HepG2 (cell line): ENCODE results near the gene GPT2. TPM values are rescaled to one million over a fixed set of nuclear protein-coding genes. Genes with fewer than 3 reads are reported as not detected.

ENCODE experiments used
- ATF1 ChIP-seq: IDR thresholded peaks from 2 replicates; pipeline ENCODE4 v1.6.1; 2016; ENCODE audit warnings: mild to moderate bottlenecking, control low read depth
- CENPX ChIP-seq: sonication (generic); formaldehyde crosslinking; IDR thresholded peaks from 2 replicates; pipeline ENCODE4 v1.9.0; 2021; ENCODE audit warnings: mild to moderate bottlenecking, missing genetic modification reagents, moderate library complexity
- DBP ChIP-seq: sonication (generic); formaldehyde crosslinking; IDR thresholded peaks from 2 replicates; pipeline ENCODE4 v1.4.0; 2020; ENCODE audit warnings: missing genetic modification reagents; ENCODE audit errors: not compliant biosample characterization
- GABPB1 ChIP-seq: IDR thresholded peaks from 2 replicates; pipeline ENCODE4 v1.6.1; 2016; ENCODE audit warnings: mild to moderate bottlenecking, missing genetic modification reagents, moderate library complexity, missing compliant biosample characterization
- NFATC3 ChIP-seq: sonication (generic); formaldehyde crosslinking; IDR thresholded peaks from 2 replicates; pipeline ENCODE4 v1.5.1; 2020; ENCODE audit warnings: mild to moderate bottlenecking, missing genetic modification reagents
- NFE2 ChIP-seq: sonication (generic); formaldehyde crosslinking; IDR thresholded peaks from 2 replicates; pipeline ENCODE4 v1.4.0; 2020; ENCODE audit warnings: missing genetic modification reagents
- NFYC ChIP-seq: IDR thresholded peaks from 2 replicates; pipeline ENCODE4 v1.6.1; 2016; ENCODE audit warnings: missing genetic modification reagents, missing compliant biosample characterization
- NKX3-1 ChIP-seq: sonication (generic); formaldehyde crosslinking; IDR thresholded peaks from 2 replicates; pipeline ENCODE4 v1.5.0; 2020; ENCODE audit warnings: missing genetic modification reagents
- RXRA ChIP-seq: sonication (generic); formaldehyde crosslinking; IDR thresholded peaks from 2 replicates; pipeline ENCODE4 v1.5.1; 2020; ENCODE audit warnings: missing genetic modification reagents
- SATB2 ChIP-seq: sonication (generic); formaldehyde crosslinking; IDR thresholded peaks from 2 replicates; pipeline ENCODE4 v1.5.0; 2020; ENCODE audit warnings: missing genetic modification reagents
- ZNF232 ChIP-seq: sonication (generic); formaldehyde crosslinking; IDR thresholded peaks from 2 replicates; pipeline ENCODE4 v1.4.0; 2020; ENCODE audit warnings: missing genetic modification reagents, borderline replicate concordance
- ZNF280D ChIP-seq: sonication (generic); formaldehyde crosslinking; IDR thresholded peaks from 2 replicates; pipeline ENCODE4 v1.5.1; 2020; ENCODE audit warnings: mild to moderate bottlenecking, missing genetic modification reagents
- ZNF354B ChIP-seq: sonication (generic); formaldehyde crosslinking; IDR thresholded peaks from 2 replicates; pipeline ENCODE4 v1.8.0; 2022; ENCODE audit warnings: mild to moderate bottlenecking, missing genetic modification reagents
- ZNF737 ChIP-seq: sonication (generic); formaldehyde crosslinking; IDR thresholded peaks from 2 replicates; pipeline ENCODE4 v1.5.0; 2020; ENCODE audit warnings: missing genetic modification reagents, mild to moderate bottlenecking, borderline replicate concordance
- ZSCAN22 ChIP-seq: sonication (generic); formaldehyde crosslinking; IDR thresholded peaks from 2 replicates; pipeline ENCODE4 v1.4.0; 2020; ENCODE audit warnings: mild to moderate bottlenecking, missing genetic modification reagents
- ZSCAN25 ChIP-seq: sonication (generic); formaldehyde crosslinking; IDR thresholded peaks from 2 replicates; pipeline ENCODE4 v1.8.0; 2022; ENCODE audit warnings: mild to moderate bottlenecking, missing genetic modification reagents
- polyA plus RNA-seq, 8 experiments: library from polyadenylated mRNA; depleted of rRNA in 3 of 8; stranded (reverse) in 7 of 8; unstranded in 1 of 8; fragments of >200 nt; fragmentation: Illumina TruSeq in 4 of 8; extraction: Trizol in 4 of 8; gene quantifications; 2 replicates each; pipeline versions ENCODE4 v1.2.1 to v1.2.3, GENCODE V29; 2011 to 2016; ENCODE audit warnings: low read depth in 4 of 8, missing spikeins in 1 of 8, mixed read lengths in 1 of 8; ENCODE audit not compliant: insufficient read depth in 1 of 8
- total RNA-seq, 5 experiments: library from RNA; depleted of rRNA; stranded (reverse); fragments of >200 nt; fragmentation: Illumina TruSeq; extraction: Trizol; gene quantifications; 2 replicates each; pipeline ENCODE4 v1.2.3, GENCODE V29; 2016; ENCODE audit warnings: low read depth in 1 of 5
- TF ChIP-seq, protein P1 (sequence below): sonication (generic); formaldehyde crosslinking; IDR thresholded peaks from 2 replicates; pipeline ENCODE4 v1.5.0; 2020; ENCODE audit warnings: missing genetic modification reagents, mild to moderate bottlenecking, borderline replicate concordance
- TF ChIP-seq, protein P2 (sequence below): IDR thresholded peaks from 2 replicates; pipeline ENCODE4 v1.6.1; 2016
- TF ChIP-seq, protein P3 (sequence below): sonication (generic); formaldehyde crosslinking; IDR thresholded peaks from 2 replicates; pipeline ENCODE4 v1.4.0; 2020; ENCODE audit warnings: missing genetic modification reagents, low read depth, mild to moderate bottlenecking, borderline replicate concordance
- TF ChIP-seq, protein P4 (sequence below): sonication (generic); formaldehyde crosslinking; IDR thresholded peaks from 2 replicates; pipeline ENCODE4; 2020; ENCODE audit warnings: missing genetic modification reagents, mild to moderate bottlenecking, borderline replicate concordance

Gene GPT2
- total and polyA plus RNA-seq, 2 of the 13 experiments (the other 11 are each of a cell fraction or from before 2014, with no cell fraction given): 138 to 267 TPM

- TF ChIP-seq, protein P1, sequence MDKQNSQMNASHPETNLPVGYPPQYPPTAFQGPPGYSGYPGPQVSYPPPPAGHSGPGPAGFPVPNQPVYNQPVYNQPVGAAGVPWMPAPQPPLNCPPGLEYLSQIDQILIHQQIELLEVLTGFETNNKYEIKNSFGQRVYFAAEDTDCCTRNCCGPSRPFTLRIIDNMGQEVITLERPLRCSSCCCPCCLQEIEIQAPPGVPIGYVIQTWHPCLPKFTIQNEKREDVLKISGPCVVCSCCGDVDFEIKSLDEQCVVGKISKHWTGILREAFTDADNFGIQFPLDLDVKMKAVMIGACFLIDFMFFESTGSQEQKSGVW (CRISPR knock-in tag): 0 out of 2 replicates have a peak, but pooled peaks have one; percentile 70
- TF ChIP-seq ZSCAN22 (CRISPR knock-in tag) (no peak), NFE2 (no peak), NFYC (CRISPR knock-in tag) (no peak), DBP (no peak), ZNF737 (CRISPR knock-in tag) (peak; percentile 91; the same call in 1 of the 2 replicates), CENPX (CRISPR knock-in tag) (no peak), ZNF232 (CRISPR knock-in tag) (no peak), ZNF280D (peak; percentile 69; the same call in 1 of the 2 replicates), ZSCAN25 (CRISPR knock-in tag) (peak; percentile 5; the same call in 1 of the 2 replicates), ZNF354B (0 out of 2 replicates have a peak, but pooled peaks have one; percentile 28), NKX3-1 (CRISPR knock-in tag) (0 out of 2 replicates have a peak, but pooled peaks have one; percentile 11), ATF1 (no peak), GABPB1 (CRISPR knock-in tag) (0 out of 2 replicates have a peak, but pooled peaks have one; percentile 18), RXRA (peak; percentile 19; the same call in 1 of the 2 replicates), SATB2 (no peak), NFATC3 (CRISPR knock-in tag) (no peak)
- TF ChIP-seq, protein P2, sequence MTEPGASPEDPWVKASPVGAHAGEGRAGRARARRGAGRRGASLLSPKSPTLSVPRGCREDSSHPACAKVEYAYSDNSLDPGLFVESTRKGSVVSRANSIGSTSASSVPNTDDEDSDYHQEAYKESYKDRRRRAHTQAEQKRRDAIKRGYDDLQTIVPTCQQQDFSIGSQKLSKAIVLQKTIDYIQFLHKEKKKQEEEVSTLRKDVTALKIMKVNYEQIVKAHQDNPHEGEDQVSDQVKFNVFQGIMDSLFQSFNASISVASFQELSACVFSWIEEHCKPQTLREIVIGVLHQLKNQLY (CRISPR knock-in tag): no peak
- TF ChIP-seq, protein P3, sequence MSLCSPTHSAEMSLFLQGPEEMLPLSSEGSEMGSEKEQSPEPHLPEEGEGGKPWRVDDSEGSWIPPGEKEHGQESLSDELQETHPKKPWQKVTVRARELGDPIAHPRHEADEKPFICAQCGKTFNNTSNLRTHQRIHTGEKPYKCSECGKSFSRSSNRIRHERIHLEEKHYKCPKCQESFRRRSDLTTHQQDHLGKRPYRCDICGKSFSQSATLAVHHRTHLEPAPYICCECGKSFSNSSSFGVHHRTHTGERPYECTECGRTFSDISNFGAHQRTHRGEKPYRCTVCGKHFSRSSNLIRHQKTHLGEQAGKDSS (CRISPR knock-in tag): peak; percentile 19; the same call in 1 of the 2 replicates
- TF ChIP-seq, protein P4, sequence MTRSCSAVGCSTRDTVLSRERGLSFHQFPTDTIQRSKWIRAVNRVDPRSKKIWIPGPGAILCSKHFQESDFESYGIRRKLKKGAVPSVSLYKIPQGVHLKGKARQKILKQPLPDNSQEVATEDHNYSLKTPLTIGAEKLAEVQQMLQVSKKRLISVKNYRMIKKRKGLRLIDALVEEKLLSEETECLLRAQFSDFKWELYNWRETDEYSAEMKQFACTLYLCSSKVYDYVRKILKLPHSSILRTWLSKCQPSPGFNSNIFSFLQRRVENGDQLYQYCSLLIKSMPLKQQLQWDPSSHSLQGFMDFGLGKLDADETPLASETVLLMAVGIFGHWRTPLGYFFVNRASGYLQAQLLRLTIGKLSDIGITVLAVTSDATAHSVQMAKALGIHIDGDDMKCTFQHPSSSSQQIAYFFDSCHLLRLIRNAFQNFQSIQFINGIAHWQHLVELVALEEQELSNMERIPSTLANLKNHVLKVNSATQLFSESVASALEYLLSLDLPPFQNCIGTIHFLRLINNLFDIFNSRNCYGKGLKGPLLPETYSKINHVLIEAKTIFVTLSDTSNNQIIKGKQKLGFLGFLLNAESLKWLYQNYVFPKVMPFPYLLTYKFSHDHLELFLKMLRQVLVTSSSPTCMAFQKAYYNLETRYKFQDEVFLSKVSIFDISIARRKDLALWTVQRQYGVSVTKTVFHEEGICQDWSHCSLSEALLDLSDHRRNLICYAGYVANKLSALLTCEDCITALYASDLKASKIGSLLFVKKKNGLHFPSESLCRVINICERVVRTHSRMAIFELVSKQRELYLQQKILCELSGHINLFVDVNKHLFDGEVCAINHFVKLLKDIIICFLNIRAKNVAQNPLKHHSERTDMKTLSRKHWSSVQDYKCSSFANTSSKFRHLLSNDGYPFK (CRISPR knock-in tag): no peak
These were observed 541 bp downstream of the GPT2 start (continued) for GRCh38 chr16:46884513-46885293.
